Stimulated activated CD4-positive, alpha-beta T cell treated with anti-CD3 and anti-CD28 coated beads, Interleukin-12 subunit alpha, Interleukin-12 subunit beta, amount 100 ng/mL, for 48 hours (primary cell): ENCODE data around the gene CHRNA3.
"Not testable (repeated sequence)": the region's sequence is repeated elsewhere in the genome, so short reads cannot be mapped to it uniquely, and the experiment has no call there.

Experiments used
- DNase-seq, 3 donors: peaks; one replicate each; pipeline ENCODE4 v3.0.0-alpha.2; 2020; ENCODE audit warnings: low read depth in 2 of 3, low spot score in 1 of 3

Gene CHRNA3

GRCh38 chr15:78618490-78618934 is 2.3 kb downstream of the CHRNA3 start:
- peak; percentile 58 to 94 (median 77) for DNase-seq

GRCh38 chr15:78618064-78618463 is 2.7 kb downstream of the CHRNA3 start:
- no peak for DNase-seq

GRCh38 chr15:78617516-78617915 is 3.3 kb downstream of the CHRNA3 start:
- DNase-seq = no peak

- no peak for DNase-seq
These were observed 3.7 kb downstream of the CHRNA3 start for GRCh38 chr15:78617076-78617475.

GRCh38 chr15:78616506-78616905 is 4.3 kb downstream of the CHRNA3 start:
- no peak for DNase-seq

GRCh38 chr15:78615151-78615589 is 5.6 kb downstream of the CHRNA3 start:
- no peak for DNase-seq

GRCh38 chr15:78614021-78614420 is 6.8 kb downstream of the CHRNA3 start:
- DNase-seq = no peak

GRCh38 chr15:78609551-78609950 is 11.2 kb downstream of the CHRNA3 start:
- not testable (repeated sequence) for DNase-seq

- no peak for DNase-seq
These were observed 15.1 kb downstream of the CHRNA3 start for GRCh38 chr15:78605680-78606079.

GRCh38 chr15:78605201-78605600 is 15.6 kb downstream of the CHRNA3 start:
- DNase-seq = no peak

- no peak for DNase-seq
These were observed 16.4 kb downstream of the CHRNA3 start for GRCh38 chr15:78604420-78604819.

- no peak for DNase-seq
These were observed 17.3 kb downstream of the CHRNA3 start for GRCh38 chr15:78603467-78603866.

- no peak for DNase-seq
These were observed 21.6 kb downstream of the CHRNA3 start for GRCh38 chr15:78599189-78599588.

GRCh38 chr15:78598348-78598747 is 22.4 kb downstream of the CHRNA3 start:
- DNase-seq = no peak

GRCh38 chr15:78597583-78597982 is 23.2 kb downstream of the CHRNA3 start:
- DNase-seq = no peak

GRCh38 chr15:78574944-78575343 is 45.9 kb downstream of the CHRNA3 start:
- DNase-seq = no peak

GRCh38 chr15:78573416-78573815 is 47.4 kb downstream of the CHRNA3 start:
- no peak for DNase-seq

GRCh38 chr15:78571382-78571781 is 49.4 kb downstream of the CHRNA3 start:
- no peak for DNase-seq

- no peak for DNase-seq
These were observed 50.1 kb downstream of the CHRNA3 start for GRCh38 chr15:78570710-78571109.

- DNase-seq = no peak
These were observed 53.3 kb downstream of the CHRNA3 start for GRCh38 chr15:78567531-78567930.

GRCh38 chr15:78565951-78566774 is 54.6 kb downstream of the CHRNA3 start:
- peak in 1 of 3 donors; percentile 0 for DNase-seq

- peak; percentile 67 to 84 (median 77) for DNase-seq
These were observed 55.5 kb downstream of the CHRNA3 start, which contains the start of gene CHRNA5 for GRCh38 chr15:78565097-78565950. CHRNA5 (plus strand) TSS chr15:78565520; CDS start chr15:78565720, 200 bp downstream.
